Activated T-cell treated with anti-CD3 and anti-CD28 coated beads for 48 hours (primary cell): ENCODE data around the gene EIF2AK3.
"Not testable (repeated sequence)": the region's sequence is repeated elsewhere in the genome, so short reads cannot be mapped to it uniquely, and the experiment has no call there.

Source experiments
- DNase-seq: peaks from one replicate; pipeline ENCODE4 v3.0.0-alpha.2; 2020; ENCODE audit warnings: low read depth

The EIF2AK3 gene

DNA sequence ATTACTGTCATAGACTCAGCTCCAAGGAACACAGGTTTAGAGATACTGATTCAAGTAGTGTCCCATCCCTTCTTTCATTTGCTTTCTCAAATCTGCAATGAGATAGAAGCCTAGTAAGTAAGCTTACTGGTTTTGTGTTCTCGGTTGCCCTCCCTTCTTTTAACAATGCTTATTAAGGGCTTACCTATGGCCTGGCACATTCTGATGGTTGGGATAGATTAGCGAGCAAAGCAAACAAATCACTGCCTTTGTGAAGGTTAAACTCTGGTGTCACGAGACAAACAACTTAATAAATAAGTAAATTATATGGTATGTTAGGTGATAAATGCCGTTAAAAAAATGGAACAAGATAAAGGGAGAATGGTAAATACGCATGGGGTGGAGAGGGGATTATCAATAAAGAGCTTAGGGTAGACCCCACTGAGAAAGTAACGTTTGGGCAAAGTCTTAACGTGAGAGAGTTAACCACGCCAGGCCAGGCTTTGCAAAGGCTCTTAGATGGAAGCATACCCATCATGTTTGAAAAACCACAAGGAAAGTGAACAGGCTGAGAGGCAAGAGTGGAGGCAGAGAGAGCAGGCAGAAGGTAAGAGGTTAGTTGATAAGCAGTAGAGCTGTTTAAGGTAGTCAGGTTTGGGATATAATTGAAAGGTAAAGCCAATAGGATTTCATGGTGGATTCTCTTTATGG, 31.0 kb downstream of the EIF2AK3 start:
- DNase-seq, result no peak

DNA sequence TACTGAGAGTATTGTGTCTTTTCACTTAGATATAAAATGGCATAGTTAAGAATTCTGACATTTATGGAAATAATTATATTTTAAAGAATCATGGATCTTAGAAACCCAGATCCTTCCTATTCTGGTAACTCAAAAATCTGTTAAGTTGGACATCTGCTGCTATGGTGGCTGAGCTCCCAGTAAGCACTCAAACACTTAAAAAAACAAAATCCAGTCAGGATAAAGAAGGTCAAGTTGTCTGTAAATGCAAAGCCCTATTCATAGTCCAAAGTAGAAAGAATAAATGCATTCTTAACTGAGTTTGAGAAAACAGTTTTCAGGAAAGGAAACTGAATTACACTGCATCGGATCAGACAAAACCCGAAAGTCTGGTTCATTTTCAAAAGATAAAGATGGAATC, 35.6 kb downstream of the EIF2AK3 start:
- DNase-seq, result no peak

DNA sequence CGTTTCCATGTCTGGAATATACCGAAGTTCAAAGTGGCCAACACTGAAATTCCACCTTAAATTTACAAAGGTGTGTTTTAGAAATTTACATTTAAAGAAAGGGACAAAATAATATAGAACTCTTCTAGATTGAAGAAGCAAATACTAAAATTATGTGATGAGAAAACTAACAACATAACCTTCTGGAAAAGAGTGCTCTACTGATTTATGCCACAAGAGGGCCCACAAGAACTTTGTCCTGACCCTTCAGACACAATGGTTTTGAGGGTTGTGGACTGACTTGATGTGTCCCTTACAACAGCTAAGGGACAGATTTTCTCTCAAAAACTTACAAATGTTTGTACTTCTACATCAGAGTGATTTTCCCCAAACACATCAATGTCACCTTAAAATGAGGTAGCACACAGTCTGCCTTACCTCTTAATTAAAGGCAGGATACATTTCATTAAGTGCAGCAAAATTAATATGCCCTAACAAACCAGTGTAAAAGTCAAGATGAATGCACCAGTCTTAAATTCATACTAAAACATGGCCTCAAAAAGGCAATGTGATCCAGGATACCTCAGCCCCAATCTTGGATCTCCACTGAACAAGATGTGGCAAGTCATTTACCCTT, 36.2 kb downstream of the EIF2AK3 start:
- no peak for DNase-seq

DNA sequence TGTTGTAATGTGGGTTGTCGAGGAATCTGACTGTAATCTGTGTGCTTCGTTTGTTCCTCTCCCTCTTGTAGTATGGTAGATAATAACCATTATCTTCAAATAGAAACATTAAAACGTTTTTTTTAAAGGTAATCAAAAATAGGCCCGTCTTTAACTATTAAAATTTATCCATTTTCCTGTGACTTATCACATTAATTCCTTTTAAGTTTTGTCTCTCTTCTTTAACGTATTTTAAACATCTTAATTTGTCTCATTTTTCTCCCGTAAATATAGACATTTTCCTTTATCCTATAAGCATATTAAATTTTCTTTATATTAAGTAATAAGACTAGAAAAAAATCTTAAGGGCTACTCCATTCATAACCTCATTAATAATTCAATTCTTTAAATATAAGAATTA, 41.3 kb downstream of the EIF2AK3 start:
- DNase-seq, result no peak

DNA sequence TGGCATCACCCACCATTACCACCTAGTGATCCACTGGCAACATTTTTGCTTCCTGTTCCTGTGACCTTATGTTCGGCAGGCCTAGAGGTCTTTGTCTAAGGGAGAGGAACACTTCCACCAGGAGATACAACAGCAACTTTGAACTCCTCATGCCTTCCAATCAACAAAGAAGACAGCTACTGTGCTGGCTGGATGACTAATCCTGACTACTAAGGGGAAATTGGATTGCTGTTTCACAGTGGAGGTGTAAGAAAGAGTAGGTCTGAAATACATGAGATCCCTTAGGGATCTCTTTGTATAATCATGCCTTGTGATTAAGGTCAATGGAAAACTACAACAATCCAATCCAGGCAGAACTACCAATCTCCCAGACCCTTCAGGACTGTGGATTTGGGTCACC, 45.2 kb downstream of the EIF2AK3 start:
- DNase-seq, result no peak

DNA sequence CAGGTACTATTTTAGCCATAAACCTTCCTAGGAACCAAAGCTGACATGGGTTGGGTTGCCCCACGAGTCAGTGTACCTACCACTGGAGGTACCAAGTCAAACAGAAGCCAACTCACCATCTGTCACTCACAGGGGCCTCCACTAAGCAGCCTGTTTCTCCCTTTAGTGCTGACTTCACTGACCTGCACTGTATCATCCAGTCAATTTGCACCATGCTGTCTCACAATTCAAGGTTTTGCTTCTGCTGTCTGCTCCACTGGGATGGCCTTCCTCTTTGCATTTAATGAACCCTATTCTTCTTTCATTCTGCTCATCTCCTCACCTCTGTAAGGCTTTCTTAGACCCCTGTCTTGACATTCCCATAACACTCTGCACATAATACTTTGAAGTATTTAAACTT, 47.2 kb downstream of the EIF2AK3 start:
- no peak for DNase-seq

DNA sequence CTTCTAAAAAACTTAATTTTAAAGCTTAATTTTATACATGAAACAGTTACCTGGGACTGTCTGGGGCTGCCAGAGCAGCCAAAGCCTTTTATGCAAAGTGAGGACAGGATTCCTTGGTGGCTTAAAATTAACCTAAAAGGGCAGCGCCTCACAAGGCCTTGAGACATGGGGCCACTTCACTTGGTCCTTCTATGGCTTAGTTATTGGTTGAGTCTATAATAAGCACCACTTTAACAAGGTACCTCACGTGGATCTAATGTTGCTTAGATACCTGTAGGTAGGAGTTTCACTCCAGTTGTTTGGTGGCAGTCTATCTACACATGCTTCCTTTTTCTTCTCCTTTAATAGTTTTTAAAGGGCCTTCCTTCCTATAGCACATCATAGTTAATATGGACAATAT, 51.6 kb downstream of the EIF2AK3 start:
- no peak for DNase-seq

DNA sequence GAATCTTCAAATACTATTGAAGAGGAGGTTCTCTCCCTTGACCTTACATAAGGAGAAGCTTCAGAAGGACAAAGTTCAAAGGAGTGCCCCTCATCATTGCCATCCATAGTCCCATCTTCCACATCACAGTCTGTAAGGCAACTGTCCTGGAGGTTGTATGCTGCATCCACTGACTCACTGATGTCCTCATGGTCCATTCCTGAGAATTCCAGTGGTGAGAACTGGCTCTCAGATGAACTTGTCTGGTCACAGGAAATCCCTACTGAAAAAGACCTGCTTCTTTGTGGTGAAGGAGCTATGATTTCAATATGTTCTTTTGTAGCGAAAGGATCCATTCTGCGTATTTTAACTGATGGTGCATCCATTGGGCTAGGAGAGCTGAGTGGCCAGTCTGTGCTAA, 52.2 kb downstream of the EIF2AK3 start:
- DNase-seq, result no peak

DNA sequence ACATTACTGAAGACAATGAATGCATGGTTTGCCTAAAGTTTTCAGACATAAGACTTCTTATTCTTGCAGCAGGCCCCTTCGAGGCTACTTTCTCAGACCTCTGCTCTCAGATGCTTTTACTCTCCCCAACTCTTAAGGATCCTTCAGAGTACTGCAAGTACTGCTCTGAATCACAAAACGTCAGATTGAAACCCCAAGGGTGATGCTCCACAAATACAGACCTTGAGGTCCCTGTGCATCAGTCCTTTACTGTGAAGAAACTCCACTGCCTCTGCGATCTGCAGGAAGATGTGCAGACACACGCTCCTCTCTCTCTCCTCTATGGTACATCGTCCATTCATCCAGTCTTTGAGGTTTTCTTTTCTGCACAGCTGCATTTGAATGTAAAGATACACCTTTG, 52.8 kb downstream of the EIF2AK3 start:
- no peak for DNase-seq

DNA sequence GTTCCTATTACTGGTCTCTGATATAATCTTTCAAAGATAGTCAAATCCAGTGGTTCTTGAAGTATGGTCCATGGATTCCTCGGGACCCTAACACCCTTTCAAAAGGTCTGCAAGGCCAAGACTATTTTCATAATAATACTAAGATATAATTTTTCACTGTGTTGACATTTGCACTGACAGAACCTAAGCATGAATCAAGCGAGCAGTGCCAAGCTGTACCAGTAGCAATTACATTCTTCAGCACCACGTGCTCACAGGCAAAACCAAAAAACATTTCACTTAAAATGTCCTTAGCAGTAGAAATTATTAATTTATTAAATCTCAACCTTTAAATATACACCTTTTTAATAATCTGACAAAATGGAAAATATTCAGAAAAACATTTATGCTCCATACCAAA, 59.1 kb downstream of the EIF2AK3 start:
- no peak for DNase-seq

DNA sequence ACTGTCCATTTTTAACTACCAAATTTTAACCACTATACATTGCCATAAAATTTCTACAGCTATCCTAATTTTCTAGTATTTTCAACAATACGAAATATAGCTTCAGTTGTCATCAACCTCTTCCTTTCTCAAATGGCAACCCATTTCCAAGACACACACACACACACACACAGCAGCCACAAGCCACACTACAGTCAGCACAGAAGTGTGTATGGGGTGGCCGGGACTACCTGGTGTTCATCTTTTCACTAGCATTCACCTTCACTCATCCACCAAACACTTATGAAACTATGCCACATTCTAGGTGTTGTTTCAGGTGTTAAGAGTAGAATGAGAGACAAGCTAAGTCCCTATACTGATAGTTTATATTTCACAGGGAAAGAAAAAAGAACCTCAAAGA, 62.9 kb downstream of the EIF2AK3 start:
- no peak for DNase-seq

DNA sequence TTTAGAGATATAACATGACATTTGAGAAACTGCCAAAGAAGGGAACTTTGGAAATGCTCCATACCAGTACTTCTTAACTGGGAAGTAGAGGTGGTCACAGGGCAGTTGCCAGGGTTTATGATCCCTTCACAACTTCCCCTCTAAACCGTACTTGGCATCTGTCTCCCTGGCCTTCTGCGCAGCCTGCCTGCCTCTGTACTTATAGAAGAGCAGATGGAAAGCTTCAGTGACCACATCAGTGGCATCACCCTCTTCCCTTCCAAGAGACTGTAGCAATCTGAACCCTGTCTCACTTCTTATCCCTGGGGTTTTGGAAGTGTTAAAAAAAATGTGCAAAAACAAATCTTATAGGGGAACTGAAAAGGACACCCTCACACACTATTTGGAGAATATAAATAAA, 64.1 kb downstream of the EIF2AK3 start:
- no peak for DNase-seq

DNA sequence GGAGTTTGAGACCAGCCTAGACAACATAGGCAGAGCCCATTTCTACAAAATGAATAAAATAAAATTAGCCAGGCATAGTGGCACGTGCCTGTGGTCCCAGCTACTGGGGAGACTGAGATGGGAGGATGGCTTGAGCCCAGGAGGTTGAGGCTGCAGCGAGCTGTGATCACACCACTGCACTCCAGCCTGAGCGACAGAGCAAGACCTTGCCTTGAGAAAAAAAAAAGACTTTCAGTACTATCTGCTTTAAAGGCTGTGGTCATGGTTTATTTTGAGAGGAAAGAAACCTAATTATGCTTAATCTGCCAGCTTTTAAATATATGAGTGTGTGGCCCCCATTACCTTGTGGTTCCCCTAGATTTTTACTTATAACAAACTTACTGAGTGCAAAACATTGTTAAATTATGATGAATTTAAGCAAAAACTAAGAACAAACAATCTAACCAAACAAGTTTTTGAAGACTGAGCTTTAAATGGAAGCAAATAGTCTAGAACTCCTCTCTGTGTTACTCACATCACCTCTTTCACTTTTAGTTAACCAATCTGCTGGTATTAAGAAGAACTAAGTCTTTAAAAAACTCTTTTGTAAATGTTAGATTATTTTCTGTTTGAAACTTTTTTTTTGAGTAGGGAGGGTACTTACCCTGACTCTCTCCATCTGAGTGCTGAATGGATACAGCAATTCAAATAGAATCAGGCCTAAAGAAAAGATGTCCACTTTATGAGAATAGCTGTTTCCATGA, 65.4 kb downstream of the EIF2AK3 start:
- no peak for DNase-seq

DNA sequence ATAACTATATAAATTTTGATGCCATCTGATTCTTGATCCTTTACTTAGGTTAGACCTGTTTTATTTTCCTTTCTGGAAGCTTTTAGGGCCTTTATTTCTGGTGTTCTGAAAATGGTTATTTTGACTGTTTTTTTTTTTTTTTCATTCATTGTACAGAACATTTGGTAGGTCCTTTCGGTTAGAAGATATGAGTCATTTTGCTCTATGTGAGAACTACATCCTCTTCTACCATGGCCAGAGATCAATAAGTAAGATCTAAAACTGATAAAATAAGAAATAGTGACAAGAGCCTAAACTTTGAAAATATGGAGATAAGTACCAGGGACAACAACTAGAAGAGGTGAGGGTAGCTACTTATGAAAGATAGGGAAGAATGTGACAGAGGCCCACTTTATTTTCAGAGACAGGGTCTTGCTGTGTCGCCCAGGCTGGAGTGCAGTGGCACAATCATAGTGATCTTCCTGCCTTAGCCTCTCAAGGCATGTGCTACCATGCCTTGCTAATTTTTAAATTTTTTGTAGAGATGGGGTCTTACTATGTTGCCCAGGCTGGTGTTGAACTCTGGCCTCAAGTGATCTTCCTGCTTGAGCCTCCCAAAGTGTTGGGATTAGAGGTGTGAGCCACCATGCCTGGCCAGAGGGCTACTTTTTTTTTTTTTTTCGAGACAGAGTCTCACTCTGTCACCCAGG, 66.5 kb downstream of the EIF2AK3 start:
- DNase-seq, result no peak

DNA sequence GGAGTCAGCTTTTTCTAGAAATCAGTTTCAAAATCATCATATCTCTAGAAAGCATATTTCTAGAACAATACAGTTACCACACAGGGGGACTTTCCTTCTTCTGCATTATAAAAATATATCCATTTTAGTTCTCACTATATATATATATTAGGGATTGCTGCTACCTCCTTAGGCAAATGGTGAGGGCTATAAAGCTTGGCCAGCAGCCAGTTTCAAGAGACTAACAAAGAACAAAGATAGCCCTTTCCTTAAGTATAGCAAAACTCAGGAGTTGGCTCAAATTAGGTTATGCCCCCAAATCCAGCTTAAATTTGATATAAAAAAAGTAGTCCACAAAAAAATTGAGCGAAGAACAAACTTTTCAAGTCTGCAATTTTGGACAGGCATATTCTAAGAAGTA, 70.0 kb downstream of the EIF2AK3 start:
- DNase-seq, result no peak

DNA sequence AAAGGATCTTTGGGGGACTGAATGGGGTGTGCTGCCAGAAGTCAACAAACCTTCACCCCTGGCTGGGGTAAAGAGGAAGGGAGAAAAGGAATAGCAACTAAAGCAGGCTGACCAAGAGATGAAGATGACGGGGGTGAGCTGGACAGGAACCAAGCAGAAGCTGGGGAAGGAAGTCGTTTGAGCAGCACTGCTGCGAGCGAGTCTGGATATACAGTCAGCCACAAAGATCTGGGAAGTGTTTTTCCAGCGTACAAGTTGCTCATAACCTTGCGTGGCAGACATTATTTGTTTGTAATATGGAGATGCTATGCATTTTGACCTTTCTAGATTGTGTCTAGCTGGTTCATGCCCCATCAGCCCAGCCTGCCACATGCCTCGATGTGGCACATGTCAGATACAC, 71.2 kb downstream of the EIF2AK3 start:
- DNase-seq, result no peak

DNA sequence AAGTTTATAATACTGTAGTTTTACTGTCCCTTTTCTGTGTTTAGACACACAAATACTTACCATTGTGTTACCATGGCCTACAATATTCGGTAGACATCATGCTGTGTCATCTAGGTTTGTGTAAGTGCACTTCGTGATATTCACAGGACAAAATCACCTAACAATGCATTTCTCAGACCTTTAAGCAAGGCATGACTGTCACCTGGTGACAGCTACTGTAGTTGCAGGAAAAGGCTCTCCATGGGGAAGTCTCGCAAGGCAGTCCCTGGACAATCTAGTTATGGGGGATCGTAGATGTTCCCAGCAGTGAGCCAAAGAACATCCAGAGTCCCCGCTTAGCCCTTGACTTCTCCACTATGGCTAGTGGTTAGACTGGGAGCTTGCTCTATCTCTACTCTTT, 73.1 kb downstream of the EIF2AK3 start:
- no peak for DNase-seq

DNA sequence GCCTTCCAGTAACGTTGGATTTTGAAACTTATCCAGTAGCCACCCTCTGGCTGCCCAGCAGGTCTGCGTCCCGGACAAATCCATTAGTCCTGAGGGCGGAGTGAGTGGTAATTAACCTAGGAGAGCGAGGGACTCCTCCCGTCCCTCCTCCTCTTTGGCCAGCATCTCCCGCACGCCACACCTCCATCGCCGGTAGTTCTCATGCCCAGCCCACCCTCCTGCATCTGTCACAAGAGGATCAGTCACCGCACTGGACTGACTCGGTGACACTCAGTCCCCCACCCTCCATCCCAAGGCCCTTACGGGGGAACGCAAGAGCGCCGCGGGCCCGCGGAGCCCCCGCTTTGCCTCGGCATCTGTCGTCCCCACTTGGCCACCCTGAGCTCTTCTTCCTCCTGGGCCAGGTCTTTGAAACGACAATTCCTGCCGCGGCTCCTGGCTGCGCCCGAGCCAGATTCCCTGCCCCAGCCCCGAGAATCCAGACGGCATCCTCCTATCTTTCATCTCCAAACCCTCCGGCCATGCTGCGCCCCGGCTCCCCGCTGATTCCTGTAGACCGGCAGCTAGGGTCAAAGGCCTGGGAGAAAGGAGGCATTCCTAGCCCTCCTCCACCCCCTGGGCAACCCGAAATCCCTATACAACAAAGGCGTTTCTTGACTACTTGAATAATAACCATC, 77.5 kb downstream of the EIF2AK3 start:
- no peak for DNase-seq

DNA sequence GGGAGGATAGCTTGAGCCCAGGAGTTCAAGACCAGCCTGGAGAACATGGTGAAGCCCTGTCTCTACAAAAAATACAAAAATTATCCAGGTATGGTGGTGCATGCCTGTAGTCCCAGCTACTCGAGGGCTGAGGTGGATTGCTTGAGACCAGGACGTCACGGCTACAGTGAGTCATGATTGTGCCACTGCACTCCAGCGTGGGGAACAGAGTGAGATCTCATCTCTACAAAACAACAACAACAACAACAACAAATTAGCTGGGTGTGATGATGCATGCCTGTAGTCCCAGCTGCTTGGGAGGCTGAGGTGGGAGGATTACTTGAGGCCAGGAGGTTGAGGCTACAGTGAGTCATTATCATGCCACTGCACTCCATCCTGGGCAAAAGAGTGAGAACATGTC, 81.0 kb downstream of the EIF2AK3 start:
- DNase-seq, result not testable (repeated sequence)

DNA sequence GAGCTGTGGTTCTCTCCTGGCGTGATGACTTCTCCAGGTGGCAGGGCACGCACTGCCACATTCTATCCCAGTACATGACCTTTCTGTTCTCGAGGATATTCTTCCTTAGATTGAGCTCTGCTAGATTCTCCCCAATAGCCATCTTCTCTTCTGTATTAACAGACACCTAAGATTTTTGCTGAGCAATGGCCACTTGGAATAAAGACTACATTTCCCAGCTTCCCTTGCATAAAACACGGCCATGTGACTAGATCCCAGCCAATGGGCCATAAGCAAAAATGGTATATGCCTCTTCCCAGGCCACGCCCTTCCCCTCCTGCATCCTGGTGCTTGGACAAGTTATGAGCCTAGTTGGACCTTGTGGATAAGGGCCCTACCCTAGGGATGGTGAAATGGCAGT, 82.1 kb downstream of the EIF2AK3 start:
- DNase-seq, result no peak

DNA sequence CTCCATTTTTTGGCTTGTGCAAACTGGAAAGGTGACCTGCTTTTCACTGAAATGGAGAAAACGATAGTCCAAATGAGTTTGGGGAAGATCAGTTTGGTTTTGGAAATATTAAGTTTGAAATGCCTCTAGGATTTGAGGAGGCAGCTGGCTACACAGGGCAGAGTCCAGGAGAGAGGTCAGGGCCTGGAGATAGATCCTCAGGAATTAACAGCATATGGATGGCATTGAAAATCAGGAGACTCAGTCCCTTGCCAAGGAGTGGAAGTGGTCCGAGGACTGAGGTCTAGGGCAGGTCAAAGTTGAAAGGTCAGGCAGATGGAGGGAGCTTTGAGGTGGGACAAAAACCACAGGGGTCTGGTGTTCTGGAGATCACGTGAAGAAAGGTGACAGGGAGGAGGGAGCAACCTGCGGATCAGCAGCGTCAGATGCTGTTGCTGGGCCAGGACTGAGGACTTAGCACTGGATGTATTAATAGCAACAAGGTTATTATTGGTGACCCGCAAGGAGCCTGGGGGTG, 83.7 kb downstream of the EIF2AK3 start:
- DNase-seq, result no peak

DNA sequence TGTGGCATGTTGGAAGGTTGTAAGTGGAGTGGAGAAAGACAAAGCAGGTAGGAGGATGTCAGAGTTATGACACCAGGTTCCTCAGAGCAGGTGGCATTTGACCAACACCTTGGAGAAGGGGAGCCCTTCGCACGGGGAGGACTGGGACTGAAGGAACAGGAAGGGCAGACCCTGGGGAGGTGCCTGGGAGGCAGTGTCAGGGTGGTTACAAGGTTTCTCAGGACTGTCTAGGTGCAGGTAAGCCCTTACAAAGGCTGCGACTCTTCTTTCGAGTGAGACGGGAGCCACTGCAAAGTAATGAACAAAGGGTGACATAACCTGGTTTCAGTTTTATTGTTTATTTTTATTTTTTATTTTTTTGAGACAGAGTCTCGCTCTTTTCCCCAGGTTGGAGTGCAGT, 84.6 kb downstream of the EIF2AK3 start:
- DNase-seq, result no peak
